Measurements from ENCODE around the gene C1QTNF9B. TPM values are rescaled to one million over a fixed set of nuclear protein-coding genes. Genes with fewer than 3 reads are reported as not detected.

Gene C1QTNF9B
- total and polyA plus RNA-seq, 2 of the 13 experiments (the other 11 are each of a cell fraction or from before 2014, with no cell fraction given) = not detected

GRCh38 chr13:23922005-23922932 is 25.0 kb upstream of the C1QTNF9B start:
- Histone ChIP-seq H4K20me1 (ENCODE audit: insufficient read depth, low read length) (no peaks in the 10 kb centered on the region), H3K4me3 (replicated peaks in 1 of 3; ENCODE audit: insufficient read depth in 1 of 3, low read depth in 2 of 3, low read length in 3 of 3) (no peak overlapping the region), H3K9ac (ENCODE audit: insufficient read depth, low read depth, low read length) (no peak overlapping the region), H3K79me2 (ENCODE audit: insufficient read depth, low read length) (no peaks in the 10 kb centered on the region), H3K36me3 (replicated peaks in 1 of 2; ENCODE audit: control insufficient read depth in 1 of 2, insufficient read depth in 2 of 2, low read length in 2 of 2) (no peaks in the 10 kb centered on the region), H3K4me2 (ENCODE audit: low read depth, low read length) (no peak overlapping the region), H3K27ac (ENCODE audit: extremely low read length, insufficient read depth, low read length) (no peak overlapping the region), H3K4me1 (ENCODE audit: insufficient read depth, low read length) (no peaks in the 10 kb centered on the region), H3K9me3 (ENCODE audit: low read length) (no peaks in the 10 kb centered on the region), H2AFZ (ENCODE audit: low read length) (no peak overlapping the region), H3K27me3 (ENCODE audit: control insufficient read depth in 1 of 2, insufficient read depth in 2 of 2, low read length in 2 of 2) (no peaks in the 10 kb centered on the region)
- in situ Hi-C loops (cut with HindIII; ENCODE audit: extremely low pct_ligation_motif_present, low pct_unique_long_range_greater_than_20kb) = no loop called here
- POLR2A ChIA-PET = no interaction called here
- ATAC-seq = no peak
- intact Hi-C loops (cut with micrococcal nuclease; ENCODE audit: unreplicated experiment) = no loop called here
- no peak for TF ChIP-seq HMG20A (CRISPR knock-in tag; IDR thresholded peaks at IDR 0.05; ENCODE audit: borderline replicate concordance)
- CTCF ChIA-PET (ENCODE audit: low intra/inter-chr PET ratio, low total read pairs) = no interaction called here
- FAIRE-seq = no peak
- DNase-seq (ENCODE audit: low spot score) = no peak
- BruUV-seq (replicated peaks) = no TSS peak
- WGBS (ENCODE audit: low lambda C conversion rate) = 7% methylated on average over 5 of the region's 5 CpGs

- DNase-seq (ENCODE audit: low spot score) (peak; percentile 18), FAIRE-seq (no peak), ATAC-seq (no peak)
- Histone ChIP-seq H3K27me3 (ENCODE audit: control insufficient read depth in 1 of 2, insufficient read depth in 2 of 2, low read length in 2 of 2) (no peaks in the 10 kb centered on the region), H3K4me1 (ENCODE audit: insufficient read depth, low read length) (no peaks in the 10 kb centered on the region), H3K79me2 (ENCODE audit: insufficient read depth, low read length) (no peaks in the 10 kb centered on the region), H3K9me3 (ENCODE audit: low read length) (no peaks in the 10 kb centered on the region), H3K4me2 (ENCODE audit: low read depth, low read length) (no peak overlapping the region), H3K36me3 (replicated peaks in 1 of 2; ENCODE audit: control insufficient read depth in 1 of 2, insufficient read depth in 2 of 2, low read length in 2 of 2) (no peaks in the 10 kb centered on the region), H3K9ac (ENCODE audit: insufficient read depth, low read depth, low read length) (no peak overlapping the region), H2AFZ (ENCODE audit: low read length) (no peak overlapping the region), H4K20me1 (ENCODE audit: insufficient read depth, low read length) (no peaks in the 10 kb centered on the region), H3K4me3 (replicated peaks in 1 of 3; ENCODE audit: insufficient read depth in 1 of 3, low read depth in 2 of 3, low read length in 3 of 3) (no peak overlapping the region), H3K27ac (ENCODE audit: extremely low read length, insufficient read depth, low read length) (no peak overlapping the region)
- intact Hi-C loops (cut with micrococcal nuclease; ENCODE audit: unreplicated experiment) (no loop called here), in situ Hi-C loops (cut with HindIII; ENCODE audit: extremely low pct_ligation_motif_present, low pct_unique_long_range_greater_than_20kb) (no loop called here)
- no TSS peak for BruUV-seq (replicated peaks)
- 2% methylated on average over 2 of the region's 2 CpGs for WGBS (ENCODE audit: low lambda C conversion rate)
- no peak for TF ChIP-seq ZNF496 (CRISPR knock-in tag; IDR thresholded peaks at IDR 0.05; ENCODE audit: insufficient replicate concordance)
- peak; percentile 19; the same call in 1 of the 2 replicates for TF ChIP-seq SMC3 (IDR thresholded peaks at IDR 0.05; ENCODE audit: low read length)
- no peak for TF ChIP-seq ZNF280B (CRISPR knock-in tag; IDR thresholded peaks at IDR 0.05; ENCODE audit: borderline replicate concordance)
- peak; percentile 57 for TF ChIP-seq CTCF (CRISPR knock-in tag; IDR thresholded peaks at IDR 0.05)
- peak; percentile 57 for TF ChIP-seq STAG1 (CRISPR knock-in tag; IDR thresholded peaks at IDR 0.05)
- POLR2A ChIA-PET = no interaction called here
- CTCF ChIA-PET (ENCODE audit: low intra/inter-chr PET ratio, low total read pairs) = interaction anchor here (0.6 kb wide), 1 partner anchor 298 kb away, joined by 3 read pairs; no protein-coding TSS in a partner anchor
Observed at GRCh38 chr13:23921451-23921888, 24.2 kb upstream of the C1QTNF9B start.

Measured in HepG2 (cell line).